Omental fat pad (tissue), 4 donors: ENCODE measurements around the gene SEC61A1. TPM values are rescaled to one million over a fixed set of nuclear protein-coding genes. Genes with fewer than 3 reads are reported as not detected.

Experiments used
- ATAC-seq: fragments of 150-250 bp; one replicate; pipeline ENCODE4 v1.9.1; 2016; ENCODE audit warnings: mild to moderate bottlenecking, moderate library complexity; ENCODE audit not compliant: low FRiP score
- DNase-seq: peaks from one replicate; pipeline ENCODE4 v3.0.0-alpha.2; 2019; ENCODE audit warnings: low spot score
- CTCF ChIP-seq, 3 donors: fragments of 450-650 bp; IDR thresholded peaks; one replicate each; pipeline ENCODE4 v1.5.1; 2016 to 2017; ENCODE audit warnings: antibody characterized with exemption in 3 of 3, mild to moderate bottlenecking in 3 of 3, moderate library complexity in 2 of 3
- total RNA-seq, 4 donors: library from RNA; depleted of rRNA; stranded (reverse); fragments of >200 nt; gene quantifications; one replicate each; pipeline ENCODE4 v1.1.0, GENCODE V29; 2016

Gene SEC61A1
- total RNA-seq, 4 donors from 2014 or later: 125 to 208 (median 203) TPM

GRCh38 chr3:128094295-128095151 is 42.3 kb downstream of the SEC61A1 start:
- ATAC-seq: no peak
- TF ChIP-seq CTCF (IDR thresholded peaks at IDR 0.05): no peak

GRCh38 chr3:128095222-128095703 is 43.0 kb downstream of the SEC61A1 start:
- ATAC-seq: peak; percentile 82
- no peak for TF ChIP-seq CTCF (IDR thresholded peaks at IDR 0.05)
- peak; percentile 82 for DNase-seq

More at GRCh38 chr3:128094295-128095151, 42.3 kb downstream of the SEC61A1 start:
- DNase-seq: no peak

- ATAC-seq: no peak
- no peak for TF ChIP-seq CTCF (IDR thresholded peaks at IDR 0.05)
These were observed 46.0 kb downstream of the SEC61A1 start for GRCh38 chr3:128098234-128098633.

GRCh38 chr3:128100161-128100560 is 47.9 kb downstream of the SEC61A1 start:
- TF ChIP-seq CTCF (IDR thresholded peaks at IDR 0.05): no peak
- no peak for DNase-seq
- ATAC-seq: no peak

More at GRCh38 chr3:128098234-128098633, 46.0 kb downstream of the SEC61A1 start:
- no peak for DNase-seq

GRCh38 chr3:128100638-128101037 is 48.4 kb downstream of the SEC61A1 start:
- DNase-seq: no peak

GRCh38 chr3:128103136-128103676 is 51.0 kb downstream of the SEC61A1 start:
- DNase-seq (no peak), ATAC-seq (no peak)
- TF ChIP-seq CTCF (IDR thresholded peaks at IDR 0.05): no peak

More at GRCh38 chr3:128100638-128101037, 48.4 kb downstream of the SEC61A1 start:
- no peak for TF ChIP-seq CTCF (IDR thresholded peaks at IDR 0.05)
- no peak for ATAC-seq
